ENCODE measurements around the gene REEP1. TPM values are rescaled to one million over a fixed set of nuclear protein-coding genes. Genes with fewer than 3 reads are reported as not detected.
A peak's percentile ranks its signal among the peaks of the same experiment; 100 is the strongest.

Gene REEP1
- total and polyA plus RNA-seq, 8 donors = 2.9 to 29.9 (median 6.4) TPM; not detected in 1

GRCh38 chr2:86218124-86218523, 119.3 kb downstream of the REEP1 start:
- Histone ChIP-seq H3K27me3 (no peaks in the 10 kb centered on the region), H3K36me3 (peaks cover 0 to 12% (median 4%) of the 10 kb centered on the region in 4 donors), H3K9me3 (no peaks in the 10 kb centered on the region), H3K27ac (no peak overlapping the region), H3K4me1 (peaks cover 32 to 57% (median 46%) of the 10 kb centered on the region in 4 donors), H3K4me3 (no peak overlapping the region)
- WGBS, 5 donors = 76 to 82% (median 78%) methylated on average over 4 of the region's 4 CpGs
- no peak for TF ChIP-seq POLR2AphosphoS5 (IDR thresholded peaks at IDR 0.05)
- TF ChIP-seq POLR2A (IDR thresholded peaks at IDR 0.05) = no peak
- no peak for TF ChIP-seq CTCF (IDR thresholded peaks at IDR 0.05)
- TF ChIP-seq EP300 (IDR thresholded peaks at IDR 0.05) = no peak
- DNase-seq = no peak
- intact Hi-C loops (cut with DNase I; ENCODE audit: low total_unique reads) = loop anchor here (5.0 kb wide), 1 partner anchor 149 kb away; no protein-coding TSS in a partner anchor

- TF ChIP-seq POLR2AphosphoS5 (IDR thresholded peaks at IDR 0.05) (no peak), POLR2A (IDR thresholded peaks at IDR 0.05) (no peak), CTCF (IDR thresholded peaks at IDR 0.05) (no peak), EP300 (IDR thresholded peaks at IDR 0.05) (no peak)
- 69 to 83% (median 79%) methylated on average over 13 of the region's 13 CpGs for WGBS, 5 donors
- Histone ChIP-seq H3K4me3 (no peak overlapping the region), H3K4me1 (peaks cover 28 to 57% (median 42%) of the 10 kb centered on the region in 4 donors), H3K36me3 (peaks cover 0 to 21% (median 13%) of the 10 kb centered on the region in 4 donors), H3K27me3 (no peaks in the 10 kb centered on the region), H3K9me3 (no peaks in the 10 kb centered on the region), H3K27ac (no peak overlapping the region)
- intact Hi-C loops (cut with DNase I; ENCODE audit: low total_unique reads) = loop anchor here (5.0 kb wide), 1 partner anchor 150 kb away; no protein-coding TSS in a partner anchor
- no peak for DNase-seq
Observed at GRCh38 chr2:86216575-86217555, 120.6 kb downstream of the REEP1 start.

GRCh38 chr2:86214503-86214832, 123.0 kb downstream of the REEP1 start:
- DNase-seq = no peak
- intact Hi-C loops (cut with DNase I; ENCODE audit: low total_unique reads) = no loop called here
- Histone ChIP-seq H3K4me1 (peaks cover 21 to 59% (median 40%) of the 10 kb centered on the region in 4 donors), H3K9me3 (no peaks in the 10 kb centered on the region), H3K27me3 (no peaks in the 10 kb centered on the region), H3K36me3 (peaks cover 0 to 45% (median 37%) of the 10 kb centered on the region in 4 donors), H3K27ac (peak overlapping the region in 4 of 5 donors; percentile 39 to 75 (median 64)), H3K4me3 (no peak overlapping the region)
- TF ChIP-seq EP300 (IDR thresholded peaks at IDR 0.05) (no peak), POLR2AphosphoS5 (IDR thresholded peaks at IDR 0.05) (no peak), POLR2A (IDR thresholded peaks at IDR 0.05) (no peak), CTCF (IDR thresholded peaks at IDR 0.05) (no peak)
- 75 to 89% (median 79%) methylated on average over 2 of the region's 2 CpGs for WGBS, 5 donors

- H3K4me1 ChIP-seq = peaks cover 21 to 59% (median 40%) of the 10 kb centered on the region in 4 donors
- DNase-seq = peak; percentile 38 to 54
- no peak overlapping the region for H3K4me3 ChIP-seq
- no peaks in the 10 kb centered on the region for H3K9me3 ChIP-seq
- TF ChIP-seq POLR2AphosphoS5 (IDR thresholded peaks at IDR 0.05) (peak in 1 of 3 donors; percentile 57), POLR2A (IDR thresholded peaks at IDR 0.05) (no peak), CTCF (IDR thresholded peaks at IDR 0.05) (no peak)
- 24 to 41% (median 26%) methylated on average over 4 of the region's 4 CpGs for WGBS, 5 donors
- no peaks in the 10 kb centered on the region for H3K27me3 ChIP-seq
- peaks cover 0 to 50% (median 43%) of the 10 kb centered on the region in 4 donors for H3K36me3 ChIP-seq
- intact Hi-C loops (cut with DNase I; ENCODE audit: low total_unique reads) = no loop called here
- peak overlapping the region in 4 of 5 donors; percentile 39 to 75 (median 64) for H3K27ac ChIP-seq
Observed at GRCh38 chr2:86213699-86214502, 123.5 kb downstream of the REEP1 start.
